Esophagus (tissue), 2 donors: ENCODE results near the gene RIT2. TPM values are rescaled to one million over a fixed set of nuclear protein-coding genes. Genes with fewer than 3 reads are reported as not detected.

Source experiments
- H3K27ac ChIP-seq, 2 donors: one replicate each; pipeline ENCODE4 v1.5.1; 2013; ENCODE audit warnings: low read depth in 2 of 2, mild to moderate bottlenecking in 2 of 2, inconsistent platforms in 1 of 2, low read length in 1 of 2, moderate library complexity in 1 of 2
- H3K27me3 ChIP-seq, 2 donors: one replicate each; pipeline ENCODE4 v1.6.1; 2013; ENCODE audit warnings: low read length in 2 of 2, control low read depth in 1 of 2, mild to moderate bottlenecking in 1 of 2; ENCODE audit not compliant: insufficient read depth in 2 of 2, control insufficient read depth in 1 of 2
- H3K36me3 ChIP-seq, 2 donors: one replicate each; pipeline ENCODE4 v1.6.1; 2013; ENCODE audit warnings: low read length in 1 of 2; ENCODE audit not compliant: control insufficient read depth in 2 of 2, insufficient read depth in 2 of 2
- H3K4me1 ChIP-seq, 2 donors: one replicate each; pipeline ENCODE4 v1.6.1; 2013; ENCODE audit warnings: low read length in 1 of 2; ENCODE audit not compliant: control insufficient read depth in 2 of 2, insufficient read depth in 2 of 2
- H3K4me3 ChIP-seq, 2 donors: one replicate each; pipeline ENCODE4 v1.5.1; 2013; ENCODE audit warnings: low read length in 2 of 2, mild to moderate bottlenecking in 2 of 2, low read depth in 1 of 2, moderate library complexity in 1 of 2
- H3K9me3 ChIP-seq, 2 donors: one replicate each; pipeline ENCODE4 v1.6.1; 2013; ENCODE audit warnings: mild to moderate bottlenecking in 2 of 2, low read depth in 1 of 2, low read length in 1 of 2, moderate library complexity in 1 of 2; ENCODE audit not compliant: control insufficient read depth in 2 of 2, insufficient read depth in 1 of 2
- WGBS, 2 donors: extraction: QIAGEN DNeasy Blood & Tissue Kit; methylation state at CpG; one replicate each; pipeline ENCODE4 v1.1.7; 2013; 5-methylcytosine and 5-hydroxymethylcytosine counted together
- polyA plus RNA-seq, 2 donors: library from polyadenylated mRNA; stranded (reverse); fragments of 200-250 nt; gene quantifications; one replicate each; pipeline ENCODE4 v1.2.3, GENCODE V29; 2013
- donor health status: healthy with polysubstance abuse.
- donor health status: Bipolar disorder and iron deficiency.

The RIT2 gene
- polyA plus RNA-seq, 2 donors: not detected

GRCh38 chr18:42929857-42930256, 185.6 kb downstream of the RIT2 start:
- H3K4me3 ChIP-seq: no peak overlapping the region
- H3K36me3 ChIP-seq: no peaks in the 10 kb centered on the region
- H3K27me3 ChIP-seq: no peaks in the 10 kb centered on the region
- WGBS, 2 donors: 68% methylated on average over 3 of the region's 3 CpGs
- H3K9me3 ChIP-seq: no peaks in the 10 kb centered on the region
- no peaks in the 10 kb centered on the region for H3K4me1 ChIP-seq
- no peak overlapping the region for H3K27ac ChIP-seq

GRCh38 chr18:42929181-42929580, 186.3 kb downstream of the RIT2 start:
- no peak overlapping the region for H3K4me3 ChIP-seq
- H3K27ac ChIP-seq: no peak overlapping the region
- H3K4me1 ChIP-seq: no peaks in the 10 kb centered on the region
- no peaks in the 10 kb centered on the region for H3K9me3 ChIP-seq
- WGBS, 2 donors: 87 to 94% methylated on average over 1 of the region's 1 CpG
- no peaks in the 10 kb centered on the region for H3K27me3 ChIP-seq
- H3K36me3 ChIP-seq: no peaks in the 10 kb centered on the region

GRCh38 chr18:42925036-42925435, 190.4 kb downstream of the RIT2 start:
- H3K27ac ChIP-seq: no peak overlapping the region
- H3K9me3 ChIP-seq: no peaks in the 10 kb centered on the region
- H3K4me1 ChIP-seq: no peaks in the 10 kb centered on the region
- H3K27me3 ChIP-seq: no peaks in the 10 kb centered on the region
- H3K36me3 ChIP-seq: no peaks in the 10 kb centered on the region
- no peak overlapping the region for H3K4me3 ChIP-seq
- 78 to 82% methylated on average over 2 of the region's 2 CpGs for WGBS, 2 donors

- 82% methylated on average over 3 of the region's 3 CpGs for WGBS, 2 donors
- Histone ChIP-seq H3K36me3 (no peaks in the 10 kb centered on the region), H3K4me1 (no peaks in the 10 kb centered on the region), H3K4me3 (no peak overlapping the region), H3K27me3 (no peaks in the 10 kb centered on the region), H3K27ac (no peak overlapping the region), H3K9me3 (no peaks in the 10 kb centered on the region)
Measured at GRCh38 chr18:42922363-42922762, 193.1 kb downstream of the RIT2 start.

GRCh38 chr18:42921226-42921737, 194.2 kb downstream of the RIT2 start:
- Histone ChIP-seq H3K9me3 (no peaks in the 10 kb centered on the region), H3K4me3 (no peak overlapping the region), H3K27me3 (peaks cover 0 to 3% of the 10 kb centered on the region in 2 donors), H3K36me3 (no peaks in the 10 kb centered on the region), H3K27ac (no peak overlapping the region), H3K4me1 (no peaks in the 10 kb centered on the region)
- 60 to 92% methylated on average over 1 of the region's 1 CpG for WGBS, 2 donors

- no peak overlapping the region for H3K4me3 ChIP-seq
- no peak overlapping the region for H3K27ac ChIP-seq
- 43 to 68% methylated on average over 1 of the region's 1 CpG for WGBS, 2 donors
- no peaks in the 10 kb centered on the region for H3K4me1 ChIP-seq
- H3K9me3 ChIP-seq: no peaks in the 10 kb centered on the region
- H3K36me3 ChIP-seq: no peaks in the 10 kb centered on the region
- peaks cover 0 to 3% of the 10 kb centered on the region in 2 donors for H3K27me3 ChIP-seq
Measured at GRCh38 chr18:42920621-42921020, 194.9 kb downstream of the RIT2 start.

GRCh38 chr18:42915299-42915698, 200.2 kb downstream of the RIT2 start:
- no peak overlapping the region for H3K27ac ChIP-seq
- H3K36me3 ChIP-seq: no peaks in the 10 kb centered on the region
- no peak overlapping the region for H3K4me3 ChIP-seq
- H3K27me3 ChIP-seq: peaks cover 0 to 3% of the 10 kb centered on the region in 2 donors
- no peaks in the 10 kb centered on the region for H3K4me1 ChIP-seq
- no peaks in the 10 kb centered on the region for H3K9me3 ChIP-seq
- 32 to 35% methylated on average over 2 of the region's 2 CpGs for WGBS, 2 donors

- WGBS, 2 donors: 52 to 70% methylated on average over 1 of the region's 1 CpG
Measured at GRCh38 chr18:42914476-42914875, 201.0 kb downstream of the RIT2 start.

GRCh38 chr18:42909095-42909494, 206.4 kb downstream of the RIT2 start:
- WGBS, 2 donors: 84 to 95% methylated on average over 3 of the region's 3 CpGs
- H3K27me3 ChIP-seq: no peaks in the 10 kb centered on the region
- H3K27ac ChIP-seq: no peak overlapping the region
- H3K9me3 ChIP-seq: no peaks in the 10 kb centered on the region
- no peaks in the 10 kb centered on the region for H3K4me1 ChIP-seq
- H3K4me3 ChIP-seq: no peak overlapping the region
- H3K36me3 ChIP-seq: no peaks in the 10 kb centered on the region

More at GRCh38 chr18:42914476-42914875, 201.0 kb downstream of the RIT2 start:
- Histone ChIP-seq H3K9me3 (no peaks in the 10 kb centered on the region), H3K27ac (no peak overlapping the region), H3K27me3 (peaks cover 0 to 3% of the 10 kb centered on the region in 2 donors), H3K4me3 (no peak overlapping the region), H3K36me3 (no peaks in the 10 kb centered on the region), H3K4me1 (no peaks in the 10 kb centered on the region)

- Histone ChIP-seq H3K4me1 (no peaks in the 10 kb centered on the region), H3K27ac (no peak overlapping the region), H3K9me3 (no peaks in the 10 kb centered on the region), H3K36me3 (no peaks in the 10 kb centered on the region), H3K4me3 (no peak overlapping the region), H3K27me3 (no peaks in the 10 kb centered on the region)
- 77 to 83% methylated on average over 1 of the region's 1 CpG for WGBS, 2 donors
Measured at GRCh38 chr18:42906761-42907160, 208.7 kb downstream of the RIT2 start.
